Measurements from ENCODE around the gene NCDN. TPM values are rescaled to one million over a fixed set of nuclear protein-coding genes. Genes with fewer than 3 reads are reported as not detected.
A peak's percentile ranks its signal among the peaks of the same experiment; 100 is the strongest.

Gene NCDN
- total RNA-seq, 1 donor from 2014 or later: 12.5 TPM

GRCh38 chr1:35554266-35555211 lies 3.1 kb upstream of the NCDN start:
- no peak overlapping the region for H3K4me3 ChIP-seq (ENCODE audit: low read depth, low read length)
- TF ChIP-seq CTCF (conservative IDR thresholded peaks at IDR 0.05; ENCODE audit: low read depth, low read length): no peak
- no peak for DNase-seq (ENCODE audit: low read depth)

GRCh38 chr1:35555212-35555584 lies 2.4 kb upstream of the NCDN start:
- TF ChIP-seq CTCF (conservative IDR thresholded peaks at IDR 0.05; ENCODE audit: low read depth, low read length): no peak
- DNase-seq (ENCODE audit: low read depth): no peak
- H3K4me3 ChIP-seq (ENCODE audit: low read depth, low read length): no peak overlapping the region

GRCh38 chr1:35555601-35556477 lies 1.8 kb upstream of the NCDN start:
- H3K4me3 ChIP-seq (ENCODE audit: low read depth, low read length): peak overlapping the region; percentile 84
- peak; percentile 42 for DNase-seq (ENCODE audit: low read depth)
- no peak for TF ChIP-seq CTCF (conservative IDR thresholded peaks at IDR 0.05; ENCODE audit: low read depth, low read length)

GRCh38 chr1:35556484-35557117 lies 998 bp upstream of the NCDN start:
- TF ChIP-seq CTCF (conservative IDR thresholded peaks at IDR 0.05; ENCODE audit: low read depth, low read length): no peak
- H3K4me3 ChIP-seq (ENCODE audit: low read depth, low read length): peak overlapping the region; percentile 84
- no peak for DNase-seq (ENCODE audit: low read depth)

GRCh38 chr1:35557118-35557610 lies 435 bp upstream of the NCDN start, which contains the start of gene KIAA0319L:
KIAA0319L (minus strand) TSS chr1:35557403; CDS start chr1:35554491, 2,912 bp downstream.
- H3K4me3 ChIP-seq (ENCODE audit: low read depth, low read length): peak within 1 kb of the TSS; percentile 84
- TF ChIP-seq CTCF (conservative IDR thresholded peaks at IDR 0.05; ENCODE audit: low read depth, low read length): no peak
- peak; percentile 25 for DNase-seq (ENCODE audit: low read depth)
